Activated T-helper 1 cell treated with anti-CD3 and anti-CD28 coated beads, Interleukin-12 subunit alpha, Interleukin-12 subunit beta, Interleukin-2, Interleukin-4 antibody, amounts not matched to agents 30 ng/mL and 10 ng/mL and 1 ng/mL, durations not matched to agents 14 hours and 24 hours and 36 hours (primary cell): ENCODE results near the gene CSRP1. TPM values are rescaled to one million over a fixed set of nuclear protein-coding genes. Genes with fewer than 3 reads are reported as not detected.
"Not testable (repeated sequence)": the region's sequence is repeated elsewhere in the genome, so short reads cannot be mapped to it uniquely, and the experiment has no call there.

Experiments used
- DNase-seq: peaks from one replicate; pipeline ENCODE4 v3.0.0; 2021; ENCODE audit warnings: low spot score
- H3K27ac Mint-ChIP-seq: one replicate; pipeline ENCODE4 v1.8.0; 2021; ENCODE audit warnings: mild to moderate bottlenecking, mixed read lengths
- H3K27me3 Mint-ChIP-seq: one replicate; pipeline ENCODE4 v1.8.0; 2022; ENCODE audit warnings: mild to moderate bottlenecking, moderate library complexity, mixed read lengths; ENCODE audit not compliant: insufficient read depth
- H3K36me3 Mint-ChIP-seq: one replicate; pipeline ENCODE4 v1.8.0; 2021; ENCODE audit warnings: low read depth, mixed read lengths
- H3K4me1 Mint-ChIP-seq: one replicate; pipeline ENCODE4 v1.8.0; 2021; ENCODE audit warnings: low read depth, mixed read lengths
- H3K4me3 Mint-ChIP-seq: one replicate; pipeline ENCODE4 v1.8.0; 2021; ENCODE audit warnings: mild to moderate bottlenecking, moderate library complexity, mixed read lengths
- H3K9me3 Mint-ChIP-seq: one replicate; pipeline ENCODE4 v1.8.0; 2021; ENCODE audit warnings: mixed read lengths
- intact Hi-C: fragments of 100-400 bp; cut with micrococcal nuclease; formaldehyde crosslinking; loops from one replicate; pipeline ENCODE4 v1.15.1; 2024
- total RNA-seq: library from RNA; stranded (reverse); gene quantifications from 2 replicates; pipeline ENCODE4 v1.2.3, GENCODE V29; 2022

Gene CSRP1
- total RNA-seq, 1 donor from 2014 or later, result 66.0 TPM

DNA sequence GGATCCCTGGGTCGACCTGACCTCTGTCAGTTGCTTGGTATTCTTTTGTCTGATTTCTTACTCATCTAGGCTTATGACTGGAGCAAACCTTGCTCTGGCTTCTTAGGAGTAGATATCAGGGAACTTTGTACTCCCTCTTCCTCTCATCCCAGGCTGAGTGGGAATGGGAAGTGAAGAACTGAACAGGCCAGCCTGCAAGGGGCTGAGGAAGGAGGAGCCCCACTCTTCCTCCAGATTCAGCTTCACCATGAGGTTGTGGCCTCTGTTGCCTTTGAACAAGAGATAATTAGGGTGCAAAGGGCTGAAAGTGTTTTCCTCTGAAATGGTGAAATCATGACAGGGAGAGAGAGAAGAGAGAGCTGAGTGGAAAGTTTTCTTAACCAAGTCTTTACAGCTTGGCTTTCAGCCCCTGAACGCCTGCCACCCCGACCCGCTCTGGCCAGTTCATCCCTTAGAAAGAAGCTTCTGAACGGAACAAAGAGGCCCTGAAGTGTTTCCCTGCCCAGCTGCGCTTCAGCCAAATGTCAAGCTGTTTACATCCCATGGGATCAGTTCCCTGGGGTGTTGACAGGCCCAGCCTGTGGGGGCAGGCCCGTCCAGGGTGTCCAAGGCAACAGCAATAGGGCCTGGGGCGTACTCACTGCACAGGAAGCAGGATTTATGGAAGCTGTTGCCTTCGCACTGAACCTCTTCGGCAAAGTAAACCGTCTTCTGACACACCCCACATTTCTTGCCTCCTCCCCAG is 11.2 kb downstream of the CSRP1 start:
- H3K4me3 Mint-ChIP-seq, result no peak overlapping the region
- peaks cover 24% of the 10 kb centered on the region for H3K36me3 Mint-ChIP-seq
- no peaks in the 10 kb centered on the region for H3K27me3 Mint-ChIP-seq
- no peak for DNase-seq
- intact Hi-C loops, result no loop called here
- H3K4me1 Mint-ChIP-seq, result no peaks in the 10 kb centered on the region
- no peak overlapping the region for H3K27ac Mint-ChIP-seq
- no peaks in the 10 kb centered on the region for H3K9me3 Mint-ChIP-seq

DNA sequence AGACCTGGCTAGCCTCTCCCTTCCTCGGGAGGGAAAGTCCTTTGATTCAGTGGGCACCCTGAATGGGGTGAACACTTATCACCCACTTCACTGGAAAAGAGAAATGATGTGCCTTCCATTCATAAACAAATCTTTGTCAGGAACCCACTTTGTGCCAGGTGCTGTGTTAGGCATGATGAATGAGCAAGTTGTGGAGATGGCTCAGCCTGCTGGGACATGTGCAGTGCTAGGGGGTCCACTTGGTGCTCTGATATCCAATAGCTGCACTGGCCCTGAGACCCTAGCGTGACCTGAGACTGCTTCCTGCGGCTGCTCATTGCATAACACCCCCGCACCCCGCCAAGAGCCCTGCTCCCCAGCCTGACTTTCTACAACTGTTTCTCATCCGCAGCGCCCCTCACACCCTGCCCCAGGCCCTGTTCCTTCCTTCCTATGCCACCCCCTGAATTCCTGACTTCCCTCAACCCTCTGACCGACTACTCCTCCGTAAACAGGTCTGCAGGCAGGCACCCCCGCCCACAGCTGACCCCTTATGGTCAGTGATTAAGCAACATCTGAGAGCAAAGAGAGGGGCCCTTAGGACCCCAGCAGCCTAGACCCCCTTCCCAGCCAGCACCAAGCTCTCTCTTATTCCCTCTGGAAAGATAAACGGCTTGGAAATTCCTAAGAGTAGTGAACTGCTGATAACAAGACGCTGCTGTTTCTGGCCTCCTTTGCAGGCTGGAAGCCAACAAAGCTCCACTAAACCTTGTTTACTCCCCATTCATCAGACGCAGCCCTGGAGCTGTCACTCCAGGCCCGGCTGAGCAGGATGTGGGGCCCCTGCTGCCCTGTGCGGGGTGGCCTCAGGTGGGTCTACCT is 12.9 kb downstream of the CSRP1 start:
- Mint-ChIP-seq H3K27ac (no peak overlapping the region), H3K36me3 (peaks cover 28% of the 10 kb centered on the region), H3K4me1 (no peaks in the 10 kb centered on the region), H3K4me3 (no peak overlapping the region), H3K27me3 (no peaks in the 10 kb centered on the region), H3K9me3 (no peaks in the 10 kb centered on the region)
- DNase-seq, result no peak
- intact Hi-C loops, result no loop called here

DNA sequence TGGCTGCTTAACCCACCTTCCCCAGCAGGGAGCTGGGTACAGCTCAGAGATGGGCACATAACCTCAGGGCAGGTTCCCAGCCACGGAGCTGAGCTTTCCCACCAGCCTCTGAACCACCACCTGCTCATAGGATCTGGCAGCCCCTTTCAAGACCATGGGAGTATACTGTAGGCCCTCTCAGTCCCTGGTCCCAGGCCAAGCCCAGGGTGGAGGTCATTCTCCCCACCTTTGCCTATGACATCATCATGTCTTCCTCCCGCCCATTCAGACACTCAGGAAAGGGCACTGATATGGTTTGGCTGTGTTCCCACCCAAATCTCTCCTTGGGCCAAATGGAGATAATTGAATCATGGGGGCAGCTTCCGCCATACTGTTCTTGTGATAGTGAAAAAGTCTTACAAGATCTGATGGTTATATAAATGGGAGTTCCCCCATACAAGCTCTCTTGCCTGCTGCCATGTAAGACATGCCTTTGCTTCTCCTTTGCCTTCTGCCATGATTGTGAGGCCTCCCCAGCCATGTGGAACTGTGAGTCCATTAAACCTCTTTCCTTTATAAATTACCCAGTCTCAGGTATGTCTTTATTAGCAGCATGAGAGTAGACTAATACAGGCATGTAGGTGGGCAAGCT is 13.8 kb downstream of the CSRP1 start:
- peaks cover 28% of the 10 kb centered on the region for H3K36me3 Mint-ChIP-seq

DNA sequence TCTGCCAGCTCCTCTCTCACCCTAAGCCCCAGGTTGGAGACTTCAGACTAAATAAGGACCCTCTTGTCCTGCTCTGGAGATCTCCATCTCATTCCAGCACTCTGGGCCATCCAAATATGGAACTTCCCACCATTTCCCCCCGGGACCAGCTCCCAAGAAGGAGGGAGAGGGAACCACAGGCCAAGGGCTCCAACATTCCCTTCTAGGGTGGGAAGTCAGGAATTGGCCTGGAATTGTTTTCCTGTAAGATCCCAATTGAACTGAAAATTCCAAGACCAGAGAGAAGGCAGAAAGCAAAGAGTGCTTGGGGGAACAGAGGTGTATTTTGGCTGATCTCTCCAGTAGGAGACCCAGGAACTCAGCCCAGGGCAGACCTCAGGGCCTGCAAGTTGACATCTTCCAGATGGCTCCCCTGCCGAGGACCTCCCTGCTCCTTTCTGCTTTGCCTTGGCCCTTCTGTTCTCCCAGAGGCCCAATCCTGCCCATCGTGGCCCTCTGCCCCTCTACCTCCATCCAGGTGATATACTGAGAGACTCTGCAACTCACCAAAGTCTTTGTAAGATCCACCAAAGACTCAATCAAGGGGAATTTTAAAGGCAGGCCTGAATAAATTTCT is 14.9 kb downstream of the CSRP1 start:
- no peaks in the 10 kb centered on the region for H3K27me3 Mint-ChIP-seq
- H3K4me1 Mint-ChIP-seq, result peaks cover under 1% of the 10 kb centered on the region
- H3K9me3 Mint-ChIP-seq, result no peaks in the 10 kb centered on the region
- H3K4me3 Mint-ChIP-seq, result no peak overlapping the region
- no peak overlapping the region for H3K27ac Mint-ChIP-seq
- intact Hi-C loops, result no loop called here
- no peak for DNase-seq
- H3K36me3 Mint-ChIP-seq, result peaks cover 32% of the 10 kb centered on the region

More for the DNA sequence above, 13.8 kb downstream of the CSRP1 start:
- H3K4me1 Mint-ChIP-seq, H3K27me3 Mint-ChIP-seq, DNase-seq, H3K27ac Mint-ChIP-seq, H3K4me3 Mint-ChIP-seq, intact Hi-C loops, H3K9me3 Mint-ChIP-seq: not testable (repeated sequence)

- Mint-ChIP-seq H3K9me3 (no peaks in the 10 kb centered on the region), H3K4me3 (no peak overlapping the region), H3K4me1 (peaks cover 8% of the 10 kb centered on the region), H3K36me3 (peaks cover 34% of the 10 kb centered on the region), H3K27ac (no peak overlapping the region), H3K27me3 (no peaks in the 10 kb centered on the region)
- no peak for DNase-seq
- intact Hi-C loops, result no loop called here
Measured at GRCh38 chr1:201490708-201491131, 16.2 kb downstream of the CSRP1 start.

GRCh38 chr1:201489643-201490261 is 17.2 kb downstream of the CSRP1 start:
- peaks cover 31% of the 10 kb centered on the region for H3K36me3 Mint-ChIP-seq

GRCh38 chr1:201488830-201489589 is 17.9 kb downstream of the CSRP1 start:
- Mint-ChIP-seq H3K36me3 (peaks cover 24% of the 10 kb centered on the region), H3K27ac (no peak overlapping the region), H3K27me3 (no peaks in the 10 kb centered on the region), H3K9me3 (no peaks in the 10 kb centered on the region), H3K4me1 (peaks cover 8% of the 10 kb centered on the region), H3K4me3 (no peak overlapping the region)
- DNase-seq, result no peak
- intact Hi-C loops, result no loop called here

More at GRCh38 chr1:201489643-201490261, 17.2 kb downstream of the CSRP1 start:
- Mint-ChIP-seq H3K4me3 (no peak overlapping the region), H3K4me1 (peaks cover 8% of the 10 kb centered on the region), H3K9me3 (no peaks in the 10 kb centered on the region), H3K27me3 (no peaks in the 10 kb centered on the region), H3K27ac (no peak overlapping the region)
- intact Hi-C loops, result no loop called here
- no peak for DNase-seq

GRCh38 chr1:201487742-201488141 is 19.2 kb downstream of the CSRP1 start:
- DNase-seq, result no peak
- H3K4me1 Mint-ChIP-seq, result peaks cover 8% of the 10 kb centered on the region
- intact Hi-C loops, result no loop called here
- no peaks in the 10 kb centered on the region for H3K9me3 Mint-ChIP-seq
- H3K4me3 Mint-ChIP-seq, result no peak overlapping the region
- no peak overlapping the region for H3K27ac Mint-ChIP-seq
- H3K27me3 Mint-ChIP-seq, result no peaks in the 10 kb centered on the region
- peaks cover 18% of the 10 kb centered on the region for H3K36me3 Mint-ChIP-seq

GRCh38 chr1:201486187-201486586 is 20.7 kb downstream of the CSRP1 start:
- Mint-ChIP-seq H3K27ac (no peak overlapping the region), H3K9me3 (no peaks in the 10 kb centered on the region), H3K27me3 (peaks cover 3% of the 10 kb centered on the region), H3K36me3 (peaks cover 18% of the 10 kb centered on the region), H3K4me3 (no peak overlapping the region), H3K4me1 (peaks cover 15% of the 10 kb centered on the region)
- intact Hi-C loops, result no loop called here
- no peak for DNase-seq

DNA sequence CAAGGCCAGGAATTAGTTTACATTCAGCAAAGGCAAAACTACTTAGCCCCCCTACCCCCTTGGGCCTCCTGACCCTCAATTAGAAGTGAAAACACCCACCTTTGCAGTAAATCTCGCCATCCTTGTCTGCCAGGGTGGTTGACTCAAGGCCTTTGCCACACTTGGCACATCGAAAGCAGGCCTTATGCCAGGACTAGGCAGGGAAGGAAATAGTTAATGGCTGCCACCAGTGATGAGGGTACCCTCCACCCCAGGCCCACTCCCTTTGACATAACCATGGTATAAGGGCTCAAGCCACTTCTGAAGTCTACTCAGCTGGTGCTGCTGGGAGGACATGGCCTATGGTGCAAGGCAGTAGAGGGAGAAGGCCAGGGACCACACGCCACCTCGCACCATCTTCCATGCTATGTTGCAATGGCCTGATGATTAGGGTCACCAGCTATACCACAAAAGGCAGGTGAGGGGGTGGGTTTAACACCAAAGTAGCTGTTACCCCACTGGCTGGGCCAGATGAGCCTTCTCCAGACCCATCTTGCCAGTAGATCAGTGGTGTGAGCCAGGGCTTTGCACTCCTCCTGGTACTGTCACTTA is 21.6 kb downstream of the CSRP1 start:
- Mint-ChIP-seq H3K27me3 (peaks cover 7% of the 10 kb centered on the region), H3K9me3 (no peaks in the 10 kb centered on the region), H3K4me1 (peaks cover 21% of the 10 kb centered on the region), H3K27ac (no peak overlapping the region), H3K4me3 (no peak overlapping the region), H3K36me3 (peaks cover 13% of the 10 kb centered on the region)
- no peak for DNase-seq
- intact Hi-C loops, result no loop called here

DNA sequence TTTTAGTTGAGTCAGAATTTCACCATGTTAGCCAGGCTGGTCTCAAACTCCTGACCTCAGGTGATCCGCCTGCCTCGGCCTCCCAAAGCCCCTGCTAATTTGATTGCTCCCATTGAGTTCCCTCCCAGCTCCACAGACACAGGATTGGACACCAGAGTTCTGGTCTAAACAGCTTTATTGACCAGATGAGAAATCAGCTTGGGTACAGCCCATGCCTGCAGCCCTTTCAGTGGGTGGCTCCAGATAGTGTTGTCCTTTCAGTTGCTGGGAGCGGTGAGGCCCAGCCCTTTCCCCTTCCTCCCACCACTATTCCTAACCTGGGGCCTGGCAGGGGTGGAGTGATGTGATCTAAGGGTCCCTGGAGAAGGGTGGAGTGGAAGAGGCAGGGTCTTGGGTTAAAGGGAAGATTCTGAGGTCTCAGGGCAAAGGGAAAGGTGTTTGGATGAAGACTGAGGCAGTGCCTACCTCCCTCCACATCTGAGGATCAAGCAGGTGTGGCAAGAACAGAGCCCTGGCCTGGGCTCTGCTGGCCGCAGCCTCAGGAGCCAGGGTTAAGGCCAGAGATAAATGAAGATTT is 23.5 kb downstream of the CSRP1 start:
- intact Hi-C loops, result loop anchor here (5.0 kb wide), 1 partner anchor 219 kb away; no protein-coding TSS in a partner anchor
- Mint-ChIP-seq H3K27me3 (peaks cover 9% of the 10 kb centered on the region), H3K4me3 (no peak overlapping the region), H3K4me1 (peaks cover 27% of the 10 kb centered on the region), H3K36me3 (peaks cover 10% of the 10 kb centered on the region), H3K27ac (no peak overlapping the region), H3K9me3 (no peaks in the 10 kb centered on the region)
- DNase-seq, result no peak
